SK-N-MC (cell line): ENCODE measurements around the gene UBE2Q1.

Source experiments
- EZH2 ChIP-seq: fragments of 200-600 bp; sonication (generic); IDR thresholded peaks from one replicate; pipeline ENCODE4 v1.6.1; 2017; ENCODE audit warnings: antibody characterized with exemption
- POLR2AphosphoS5 ChIP-seq: IDR thresholded peaks from 2 replicates; pipeline ENCODE4 v1.6.1; 2012; ENCODE audit warnings: mild to moderate bottlenecking, low read depth, low read length, borderline replicate concordance

DNA sequence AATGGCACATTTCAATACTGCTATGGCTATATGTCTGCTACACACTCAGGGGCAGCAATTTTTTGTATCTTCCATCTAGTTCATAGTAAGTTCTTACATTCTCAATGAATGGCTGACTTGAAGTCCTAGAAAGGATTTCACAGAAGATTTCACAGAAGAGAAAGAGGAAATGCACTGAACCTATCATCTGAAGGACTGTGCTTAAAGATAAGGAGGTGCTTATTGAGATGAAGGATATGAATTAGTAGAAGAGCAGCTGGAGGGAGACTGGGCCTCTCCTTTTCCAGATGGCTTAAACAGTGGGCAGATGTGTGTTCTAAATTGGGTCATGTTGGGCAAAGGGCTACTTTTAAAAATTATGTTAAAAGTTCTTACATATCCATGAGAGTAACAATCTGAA is 34.9 kb upstream of the UBE2Q1 start:
- TF ChIP-seq EZH2 (no peak), POLR2AphosphoS5 (no peak)
